GM12892 (cell line): ENCODE results near the gene RBP5.

Experiments
- DNase-seq: peaks from one replicate; pipeline ENCODE4 v3.0.0; 2011; ENCODE audit not compliant: insufficient read length
- FAIRE-seq: peaks from 2 replicates; lab custom pipeline; 2011; peaks lifted over from hg19 to GRCh38; lab: Jason Lieb, UNC
- POLR2A ChIP-seq: IDR thresholded peaks from 2 replicates; pipeline ENCODE4 v1.6.1; 2011; ENCODE audit warnings: low read depth, low read length, control low read depth
- POLR2AphosphoS5 ChIP-seq: IDR thresholded peaks from 2 replicates; pipeline ENCODE4 v1.6.1; 2011; ENCODE audit warnings: low read depth, low read length, control low read depth
- TAF1 ChIP-seq: IDR thresholded peaks from 2 replicates; pipeline ENCODE4 v1.6.1; 2011; ENCODE audit warnings: low read depth, mild to moderate bottlenecking, control low read depth, low read length, borderline replicate concordance

RBP5 gene

DNA sequence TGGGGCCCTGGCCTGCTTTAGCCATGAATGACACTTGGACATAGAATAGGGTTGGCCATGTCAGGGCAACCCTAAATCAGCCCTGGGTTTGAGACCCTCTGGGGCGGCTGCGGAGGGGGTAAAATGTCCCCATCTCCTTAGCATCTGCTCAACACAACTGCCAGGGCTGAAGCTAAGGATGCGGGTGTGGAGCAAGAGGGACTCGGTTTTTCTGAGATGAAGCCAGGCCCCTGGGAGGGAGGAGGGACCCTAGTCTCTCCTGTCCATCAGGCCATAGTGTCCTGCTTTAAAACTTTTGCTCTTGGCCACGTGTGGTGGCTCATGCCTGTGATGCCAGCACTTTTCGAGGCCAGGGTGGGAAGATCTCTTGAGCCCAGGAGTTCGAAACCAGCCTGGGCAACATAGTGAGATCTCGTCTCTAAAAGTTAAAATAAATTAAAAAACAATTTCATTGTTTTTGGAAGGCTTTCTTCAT is 35.7 kb downstream of the RBP5 start:
- TF ChIP-seq POLR2A (no peak), POLR2AphosphoS5 (no peak), TAF1 (no peak)
- DNase-seq (no peak), FAIRE-seq (no peak)

- TF ChIP-seq TAF1 (no peak), POLR2A (no peak), POLR2AphosphoS5 (no peak)
- DNase-seq, result peak; percentile 56
- peak; percentile 89 for FAIRE-seq
Observed at GRCh38 chr12:7092229-7092985, 36.3 kb downstream of the RBP5 start, which contains the start of gene C1R. TSS of gene C1R (minus strand) at chr12:7092445. CDS start at chr12:7092388, 57 bp downstream.

GRCh38 chr12:7091660-7092228 is 36.9 kb downstream of the RBP5 start:
- DNase-seq (no peak), FAIRE-seq (no peak)
- TF ChIP-seq TAF1, result no peak
- no peak for TF ChIP-seq POLR2AphosphoS5
- TF ChIP-seq POLR2A, result no peak

DNA sequence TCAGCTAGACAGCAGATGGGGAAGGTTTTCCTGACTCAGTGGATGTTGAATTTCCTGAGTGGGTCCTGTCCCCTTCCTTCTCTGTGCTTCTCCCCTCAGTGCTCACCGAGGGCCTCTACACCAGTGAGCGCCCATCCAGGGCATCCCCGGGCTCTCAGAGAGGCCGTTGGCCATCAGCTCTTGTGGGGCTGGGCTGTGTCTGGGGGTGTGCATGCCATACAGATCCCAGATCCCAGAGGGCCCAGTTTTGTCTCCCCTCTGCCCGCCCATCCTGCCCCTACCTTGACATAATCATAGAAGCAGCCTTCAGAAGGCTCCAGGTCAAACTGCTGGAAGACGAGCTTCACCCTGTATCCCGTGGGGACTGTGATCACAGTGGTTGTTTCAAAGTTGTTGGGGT is 37.5 kb downstream of the RBP5 start:
- DNase-seq, result no peak
- no peak for TF ChIP-seq POLR2AphosphoS5
- no peak for TF ChIP-seq TAF1
- no peak for TF ChIP-seq POLR2A
- no peak for FAIRE-seq

GRCh38 chr12:7090222-7090998 is 38.3 kb downstream of the RBP5 start:
- FAIRE-seq, result no peak
- no peak for DNase-seq
- TF ChIP-seq POLR2AphosphoS5 (no peak), TAF1 (no peak), POLR2A (no peak)

- no peak for FAIRE-seq
- TF ChIP-seq POLR2AphosphoS5, result no peak
- TF ChIP-seq TAF1, result no peak
- no peak for TF ChIP-seq POLR2A
- no peak for DNase-seq
Observed at GRCh38 chr12:7089196-7089871, 39.4 kb downstream of the RBP5 start.

DNA sequence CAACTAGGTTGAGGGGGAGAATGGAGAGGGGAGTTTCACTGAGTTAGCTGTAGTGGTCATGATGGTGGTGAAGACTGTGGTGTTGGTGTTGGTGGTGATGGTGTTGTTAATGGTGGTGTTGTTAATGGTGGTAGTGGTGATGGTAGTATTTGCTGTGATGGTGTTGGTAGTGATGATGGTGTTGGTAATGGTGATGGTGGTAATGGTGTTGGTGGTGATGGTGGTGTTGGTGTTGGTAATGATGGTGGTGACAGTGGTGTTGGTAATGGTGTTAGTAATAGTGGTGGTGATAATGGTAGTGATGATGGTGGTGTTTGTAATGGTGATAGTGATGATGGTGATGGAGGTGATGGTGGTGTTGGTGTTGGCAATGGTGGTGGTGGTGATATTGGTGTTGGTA is 45.6 kb downstream of the RBP5 start:
- no peak for TF ChIP-seq POLR2AphosphoS5
- TF ChIP-seq TAF1, result no peak
- no peak for TF ChIP-seq POLR2A
- DNase-seq, result no peak
- FAIRE-seq, result no peak

DNA sequence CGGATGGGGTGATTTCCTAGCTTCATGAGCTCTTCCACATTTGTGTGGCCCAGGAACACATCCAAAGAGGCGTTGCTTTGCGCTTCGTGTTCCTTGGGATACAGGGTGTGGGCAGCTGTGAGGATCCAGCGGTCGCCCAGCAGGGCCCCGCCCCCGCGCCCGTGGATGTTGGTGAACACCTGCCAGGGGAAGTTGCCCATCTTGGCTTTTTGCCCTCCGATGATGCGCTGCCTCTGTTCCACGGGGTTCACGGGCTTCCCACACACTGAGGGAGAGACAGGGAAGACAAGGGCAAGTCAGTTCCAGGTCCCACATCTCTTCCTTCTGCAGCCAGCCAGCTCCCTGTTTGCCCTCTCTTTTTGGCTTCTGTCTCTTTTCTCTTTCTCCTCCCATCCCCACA is 47.7 kb downstream of the RBP5 start:
- no peak for FAIRE-seq

DNA sequence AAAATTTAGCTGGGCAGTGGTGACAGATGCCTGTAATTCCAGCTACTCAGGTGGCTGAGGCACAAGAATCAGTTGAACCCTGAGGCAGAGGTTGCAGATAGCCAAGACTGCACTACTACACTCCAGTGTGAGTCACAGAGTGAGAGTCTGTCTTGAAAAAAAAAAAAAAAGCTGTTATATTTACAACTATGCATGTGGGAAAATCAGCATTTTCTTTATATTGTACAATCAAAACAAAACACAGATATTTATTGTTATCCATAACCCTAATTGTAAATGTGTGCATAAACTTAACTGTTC is 48.9 kb downstream of the RBP5 start:
- FAIRE-seq (no peak), DNase-seq (no peak)
- TF ChIP-seq POLR2AphosphoS5 (no peak), POLR2A (no peak), TAF1 (no peak)

More for the DNA sequence above, 47.7 kb downstream of the RBP5 start:
- DNase-seq, result no peak
- TF ChIP-seq POLR2A (no peak), TAF1 (no peak), POLR2AphosphoS5 (no peak)

- DNase-seq (no peak), FAIRE-seq (no peak)
- TF ChIP-seq TAF1, result no peak
- no peak for TF ChIP-seq POLR2A
- no peak for TF ChIP-seq POLR2AphosphoS5
Observed at GRCh38 chr12:7078163-7078562, 50.5 kb downstream of the RBP5 start.

DNA sequence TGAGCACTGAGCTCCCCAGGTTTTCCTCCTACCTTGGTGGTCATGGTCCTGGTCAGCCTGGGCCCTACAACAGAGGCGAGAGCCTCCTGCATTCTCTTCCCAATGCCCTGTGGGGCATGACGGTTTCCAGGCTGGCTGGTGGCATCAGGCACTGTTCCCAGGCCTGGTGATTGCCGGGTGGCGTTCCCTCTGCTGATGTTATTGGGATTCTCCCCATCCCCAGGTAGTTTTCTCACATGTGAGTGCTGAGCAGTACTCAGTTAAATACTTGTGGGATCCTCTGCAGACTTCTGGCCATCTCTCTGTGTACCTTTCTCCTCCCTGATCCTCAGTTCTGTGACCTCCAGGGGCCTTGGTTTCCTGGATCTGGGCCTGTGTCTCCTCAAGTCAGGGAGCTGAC is 52.2 kb downstream of the RBP5 start:
- no peak for FAIRE-seq
- no peak for TF ChIP-seq POLR2A
- TF ChIP-seq POLR2AphosphoS5, result no peak
- no peak for TF ChIP-seq TAF1

GRCh38 chr12:7075939-7076338 is 52.8 kb downstream of the RBP5 start:
- DNase-seq, result no peak
- FAIRE-seq, result no peak
- TF ChIP-seq TAF1, result no peak
- TF ChIP-seq POLR2AphosphoS5, result no peak
- no peak for TF ChIP-seq POLR2A

More for the DNA sequence above, 52.2 kb downstream of the RBP5 start:
- no peak for DNase-seq
